Loucy (cell line): ENCODE results near the gene NDFIP1.

Source experiments
- H2AFZ ChIP-seq: fragments of 200-600 bp; sonication (generic); 2 replicates; pipeline ENCODE4 v1.6.0; 2016; ENCODE audit warnings: antibody characterized with exemption, mild to moderate bottlenecking, low read length, moderate library complexity
- H3F3A ChIP-seq: fragments of 200-600 bp; 2 replicates; pipeline ENCODE4 v1.6.0; 2016; ENCODE audit warnings: antibody characterized with exemption, low read depth, mild to moderate bottlenecking
- H3K27me3 ChIP-seq: fragments of 200-600 bp; sonication (generic); 2 replicates; pipeline ENCODE4 v1.6.1; 2014; ENCODE audit warnings: low read length, mild to moderate bottlenecking; ENCODE audit not compliant: insufficient read depth, poor library complexity, severe bottlenecking
- H3K36me3 ChIP-seq: fragments of 200-600 bp; sonication (generic); 2 replicates; pipeline ENCODE4 v1.6.1; 2016; ENCODE audit warnings: low read length; ENCODE audit not compliant: insufficient read depth
- H3K4me1 ChIP-seq: fragments of 200-600 bp; sonication (generic); 2 replicates; pipeline ENCODE4 v1.5.1; 2014; ENCODE audit warnings: low read length, mild to moderate bottlenecking; ENCODE audit not compliant: insufficient read depth, poor library complexity, severe bottlenecking
- H3K4me2 ChIP-seq: fragments of 200-600 bp; sonication (generic); 2 replicates; pipeline ENCODE4 v1.6.0; 2014; ENCODE audit warnings: antibody characterized with exemption, low read length, low read depth, mild to moderate bottlenecking; ENCODE audit not compliant: poor library complexity, severe bottlenecking
- H3K4me3 ChIP-seq: fragments of 200-600 bp; sonication (generic); 2 replicates; pipeline ENCODE4 v1.5.1; 2014; ENCODE audit warnings: low read length, mild to moderate bottlenecking, mixed read lengths; ENCODE audit not compliant: poor library complexity, severe bottlenecking
- H3K79me2 ChIP-seq: fragments of 200-600 bp; sonication (generic); 2 replicates; pipeline ENCODE4 v1.6.1; 2014; ENCODE audit warnings: low read length; ENCODE audit not compliant: insufficient read depth
- H3K9ac ChIP-seq: fragments of 200-600 bp; sonication (generic); 2 replicates; pipeline ENCODE4 v1.6.0; 2014; ENCODE audit warnings: mild to moderate bottlenecking, low read depth, low read length, moderate library complexity; ENCODE audit not compliant: poor library complexity, severe bottlenecking
- H3K9me2 ChIP-seq: fragments of 200-600 bp; sonication (generic); replicated peaks from 2 replicates; pipeline ENCODE4 v1.6.1; 2016; ENCODE audit warnings: low read depth, low read length, mixed read lengths
- H3K9me3 ChIP-seq: fragments of 200-600 bp; sonication (generic); 2 replicates; pipeline ENCODE4 v1.6.1; 2014; ENCODE audit warnings: mild to moderate bottlenecking, antibody characterized with exemption, low read length, low read depth; ENCODE audit not compliant: insufficient read depth
- H4K20me1 ChIP-seq: fragments of 200-600 bp; sonication (generic); 2 replicates; pipeline ENCODE4 v1.6.0; 2014; ENCODE audit warnings: antibody characterized with exemption, low read length, mild to moderate bottlenecking; ENCODE audit not compliant: insufficient read depth, poor library complexity, severe bottlenecking
- CTCF ChIP-seq: fragments of 200-600 bp; sonication (generic); conservative IDR thresholded peaks from 2 replicates; pipeline ENCODE4 v1.5.1; 2014; ENCODE audit warnings: mild to moderate bottlenecking, antibody characterized with exemption, low read length
- EZH2phosphoT487 ChIP-seq: fragments of 200-600 bp; IDR thresholded peaks from 2 replicates; pipeline ENCODE4 v1.6.1; 2018; ENCODE audit warnings: antibody characterized with exemption, mild to moderate bottlenecking, moderate library complexity, borderline replicate concordance

NDFIP1 gene

GRCh38 chr5:142143878-142144277, 35.3 kb downstream of the NDFIP1 start:
- H3K79me2 ChIP-seq, result no peaks in the 10 kb centered on the region
- no peaks in the 10 kb centered on the region for H3K27me3 ChIP-seq
- no peak overlapping the region for H3K9ac ChIP-seq
- peaks cover 53% of the 10 kb centered on the region for H3K36me3 ChIP-seq
- H3F3A ChIP-seq, result no peaks in the 10 kb centered on the region
- H3K4me1 ChIP-seq, result no peaks in the 10 kb centered on the region
- no peak overlapping the region for H2AFZ ChIP-seq
- H3K4me3 ChIP-seq, result no peak overlapping the region
- H3K4me2 ChIP-seq, result no peak overlapping the region
- H3K9me2 ChIP-seq, result no peaks in the 10 kb centered on the region
- H3K9me3 ChIP-seq, result no peaks in the 10 kb centered on the region
- peak; percentile 57 for TF ChIP-seq CTCF
- no peak for TF ChIP-seq EZH2phosphoT487
- H4K20me1 ChIP-seq, result no peaks in the 10 kb centered on the region

- Histone ChIP-seq H3K36me3 (peaks cover 53% of the 10 kb centered on the region), H3K4me1 (no peaks in the 10 kb centered on the region), H3F3A (no peaks in the 10 kb centered on the region), H3K4me3 (no peak overlapping the region), H2AFZ (no peak overlapping the region), H3K9ac (no peak overlapping the region), H3K9me2 (no peaks in the 10 kb centered on the region), H3K9me3 (no peaks in the 10 kb centered on the region), H3K79me2 (no peaks in the 10 kb centered on the region), H4K20me1 (no peaks in the 10 kb centered on the region), H3K27me3 (no peaks in the 10 kb centered on the region), H3K4me2 (no peak overlapping the region)
- TF ChIP-seq EZH2phosphoT487 (no peak), CTCF (peak; percentile 87)
Measured at GRCh38 chr5:142145106-142145900, 36.7 kb downstream of the NDFIP1 start.

- no peaks in the 10 kb centered on the region for H3K9me2 ChIP-seq
- H3K4me1 ChIP-seq, result no peaks in the 10 kb centered on the region
- H3K4me2 ChIP-seq, result no peak overlapping the region
- no peak overlapping the region for H3K4me3 ChIP-seq
- peaks cover 38% of the 10 kb centered on the region for H3K36me3 ChIP-seq
- no peaks in the 10 kb centered on the region for H3K27me3 ChIP-seq
- no peak overlapping the region for H2AFZ ChIP-seq
- no peaks in the 10 kb centered on the region for H3K79me2 ChIP-seq
- no peaks in the 10 kb centered on the region for H3K9me3 ChIP-seq
- H3F3A ChIP-seq, result no peaks in the 10 kb centered on the region
- H3K9ac ChIP-seq, result no peak overlapping the region
- TF ChIP-seq EZH2phosphoT487, result no peak
- no peak for TF ChIP-seq CTCF
- H4K20me1 ChIP-seq, result no peaks in the 10 kb centered on the region
Measured at GRCh38 chr5:142149363-142149762, 40.8 kb downstream of the NDFIP1 start.
